ENCODE results near the gene HNRNPU. TPM values are rescaled to one million over a fixed set of nuclear protein-coding genes. Genes with fewer than 3 reads are reported as not detected.

Gene HNRNPU
- total and polyA plus RNA-seq, 4 donors: 45.3 to 233 (median 136) TPM

GRCh38 chr1:244897476-244898254, 33.3 kb upstream of the HNRNPU start:
- Histone ChIP-seq H3K27ac (ENCODE audit: low read depth in 1 of 2, low read length in 2 of 2) (no peak overlapping the region), H3K9me3 (ENCODE audit: control insufficient read depth in 4 of 4, low read length in 3 of 4) (no peaks in the 10 kb centered on the region), H3K4me3 (ENCODE audit: low read depth in 1 of 3, low read length in 3 of 3) (no peak overlapping the region), H3K9ac (ENCODE audit: low read depth in 1 of 2, low read length in 2 of 2) (no peak overlapping the region), H3K36me3 (ENCODE audit: control insufficient read depth in 4 of 4, insufficient read depth in 3 of 4, low read depth in 1 of 4, low read length in 3 of 4) (no peaks in the 10 kb centered on the region), H3K4me1 (ENCODE audit: control insufficient read depth in 4 of 4, insufficient read depth in 4 of 4, low read length in 3 of 4) (no peaks in the 10 kb centered on the region), H3K27me3 (ENCODE audit: control insufficient read depth in 4 of 4, insufficient read depth in 4 of 4, low read length in 3 of 4) (no peaks in the 10 kb centered on the region)
- DNase-seq (ENCODE audit: low spot score): no peak
- TF ChIP-seq JUND (IDR thresholded peaks at IDR 0.05) (no peak), CTCF (IDR thresholded peaks at IDR 0.05; ENCODE audit: low read depth, low read length, missing input control) (no peak), RXRA (IDR thresholded peaks at IDR 0.05) (no peak), NR2F2 (IDR thresholded peaks at IDR 0.05) (no peak), ATF3 (IDR thresholded peaks at IDR 0.05) (no peak), MAX (IDR thresholded peaks at IDR 0.05) (no peak), HNF4A (conservative IDR thresholded peaks at IDR 0.05) (no peak), REST (IDR thresholded peaks at IDR 0.05) (no peak), HNF4G (IDR thresholded peaks at IDR 0.05) (no peak), ZBTB33 (IDR thresholded peaks at IDR 0.05) (no peak), YY1 (IDR thresholded peaks at IDR 0.05) (no peak), SP1 (IDR thresholded peaks at IDR 0.05) (no peak), FOXA1 (IDR thresholded peaks at IDR 0.05) (no peak), TAF1 (conservative IDR thresholded peaks at IDR 0.05) (no peak), GABPA (IDR thresholded peaks at IDR 0.05 in 1 of 2, conservative IDR thresholded peaks at IDR 0.05 in 1 of 2) (no peak), RAD21 (IDR thresholded peaks at IDR 0.05) (no peak), FOXA2 (IDR thresholded peaks at IDR 0.05) (no peak), EGR1 (IDR thresholded peaks at IDR 0.05; ENCODE audit: low read depth in 2 of 2) (no peak)
- WGBS: 73% methylated on average over 15 of the region's 15 CpGs

All from liver (tissue), 9 donors.